Brain microvascular endothelial cell (primary cell): ENCODE data around the gene CUZD1.

ENCODE experiments used
- DNase-seq: peaks from one replicate; pipeline ENCODE4 v3.0.0-alpha.2; 2020
- H3K27ac ChIP-seq: fragments of 250-450 bp; sonication (Bioruptor Pico); 2 replicates; pipeline ENCODE4 v1.5.1; 2020; ENCODE audit warnings: mild to moderate bottlenecking, moderate library complexity
- H3K27me3 ChIP-seq: fragments of 250-450 bp; sonication (Bioruptor Pico); replicated peaks from 2 replicates; pipeline ENCODE4 v1.5.1; 2020; ENCODE audit warnings: mild to moderate bottlenecking
- H3K36me3 ChIP-seq: fragments of 250-450 bp; sonication (Bioruptor Pico); replicated peaks from 2 replicates; pipeline ENCODE4 v1.5.1; 2020; ENCODE audit warnings: mild to moderate bottlenecking
- H3K4me3 ChIP-seq: 2 replicates; pipeline ENCODE4 v1.5.1; 2011; ENCODE audit warnings: low read depth, mild to moderate bottlenecking, control low read depth, low read length, moderate library complexity
- CTCF ChIP-seq: IDR thresholded peaks from 2 replicates; pipeline ENCODE4 v1.5.1; 2011; ENCODE audit warnings: low read depth, mild to moderate bottlenecking, moderate library complexity, low read length, control low read depth, inconsistent platforms; ENCODE audit errors: missing control alignments
- in situ Hi-C: cut with HindIII; loops from 2 replicates; pipeline ENCODE4 v1.10.0; 2017; ENCODE audit warnings: low sequenced_read_pairs, low pct_ligation_motif_present

The CUZD1 gene

GRCh38 chr10:122814493-122814892 lies 31.2 kb downstream of the CUZD1 start:
- in situ Hi-C loops: no loop called here
- no peaks in the 10 kb centered on the region for H3K27me3 ChIP-seq
- TF ChIP-seq CTCF: no peak
- H3K27ac ChIP-seq: no peak overlapping the region
- no peak for DNase-seq
- no peaks in the 10 kb centered on the region for H3K36me3 ChIP-seq
- no peak overlapping the region for H3K4me3 ChIP-seq

- no peak for TF ChIP-seq CTCF
- Histone ChIP-seq H3K27ac (no peak overlapping the region), H3K36me3 (no peaks in the 10 kb centered on the region), H3K27me3 (no peaks in the 10 kb centered on the region), H3K4me3 (no peak overlapping the region)
- DNase-seq: no peak
- in situ Hi-C loops: no loop called here
Measured at GRCh38 chr10:122812751-122813150, 32.9 kb downstream of the CUZD1 start.

- no peak overlapping the region for H3K27ac ChIP-seq
- DNase-seq: no peak
- no peaks in the 10 kb centered on the region for H3K27me3 ChIP-seq
- no peak for TF ChIP-seq CTCF
- no peaks in the 10 kb centered on the region for H3K36me3 ChIP-seq
- H3K4me3 ChIP-seq: no peak overlapping the region
- in situ Hi-C loops: no loop called here
Measured at GRCh38 chr10:122802282-122802681, 43.4 kb downstream of the CUZD1 start.

- no peaks in the 10 kb centered on the region for H3K36me3 ChIP-seq
- DNase-seq: no peak
- in situ Hi-C loops: no loop called here
- TF ChIP-seq CTCF: no peak
- H3K27ac ChIP-seq: no peak overlapping the region
- no peaks in the 10 kb centered on the region for H3K27me3 ChIP-seq
- H3K4me3 ChIP-seq: no peak overlapping the region
Measured at GRCh38 chr10:122798704-122799231, 46.9 kb downstream of the CUZD1 start.

- Histone ChIP-seq H3K36me3 (no peaks in the 10 kb centered on the region), H3K4me3 (no peak overlapping the region), H3K27me3 (no peaks in the 10 kb centered on the region), H3K27ac (no peak overlapping the region)
- TF ChIP-seq CTCF: no peak
- no peak for DNase-seq
- in situ Hi-C loops: no loop called here
Measured at GRCh38 chr10:122796796-122797195, 48.9 kb downstream of the CUZD1 start.

GRCh38 chr10:122795924-122796323 lies 49.7 kb downstream of the CUZD1 start:
- Histone ChIP-seq H3K4me3 (no peak overlapping the region), H3K36me3 (no peaks in the 10 kb centered on the region), H3K27ac (no peak overlapping the region), H3K27me3 (no peaks in the 10 kb centered on the region)
- DNase-seq: no peak
- TF ChIP-seq CTCF: no peak
- in situ Hi-C loops: no loop called here
